GM10266 (cell line): ENCODE measurements around the gene SMARCA4.

Source experiments
- DNase-seq: peaks from one replicate; pipeline ENCODE4 v3.0.0; 2012; ENCODE audit errors: extremely low spot score
- TF ChIP-seq, protein P1 (sequence below): IDR thresholded peaks from 2 replicates; pipeline ENCODE4 v1.5.1; 2012; ENCODE audit warnings: mild to moderate bottlenecking, low read depth; ENCODE audit not compliant: control insufficient read depth, insufficient read depth; ENCODE audit errors: missing control alignments

Gene SMARCA4

DNA sequence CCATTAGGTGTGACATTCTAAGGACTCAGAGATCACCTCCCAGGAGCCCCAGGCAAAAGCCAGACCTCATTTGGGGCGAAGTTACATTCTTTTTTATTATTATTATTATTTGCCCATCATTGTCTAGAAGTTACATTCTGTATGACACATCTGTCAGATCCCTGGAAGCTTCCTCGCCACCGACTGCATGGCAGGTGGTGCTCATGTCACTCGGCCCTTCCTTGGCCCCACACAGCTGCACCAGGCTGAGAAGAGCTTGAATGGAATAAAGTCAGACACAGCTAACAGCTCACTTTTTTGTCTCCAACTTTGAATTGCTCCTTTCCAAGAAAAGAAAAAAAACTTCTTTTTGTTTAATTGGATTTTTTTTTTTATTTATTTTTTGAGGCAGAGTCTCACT, 87.0 kb downstream of the SMARCA4 start:
- TF ChIP-seq, protein P1, sequence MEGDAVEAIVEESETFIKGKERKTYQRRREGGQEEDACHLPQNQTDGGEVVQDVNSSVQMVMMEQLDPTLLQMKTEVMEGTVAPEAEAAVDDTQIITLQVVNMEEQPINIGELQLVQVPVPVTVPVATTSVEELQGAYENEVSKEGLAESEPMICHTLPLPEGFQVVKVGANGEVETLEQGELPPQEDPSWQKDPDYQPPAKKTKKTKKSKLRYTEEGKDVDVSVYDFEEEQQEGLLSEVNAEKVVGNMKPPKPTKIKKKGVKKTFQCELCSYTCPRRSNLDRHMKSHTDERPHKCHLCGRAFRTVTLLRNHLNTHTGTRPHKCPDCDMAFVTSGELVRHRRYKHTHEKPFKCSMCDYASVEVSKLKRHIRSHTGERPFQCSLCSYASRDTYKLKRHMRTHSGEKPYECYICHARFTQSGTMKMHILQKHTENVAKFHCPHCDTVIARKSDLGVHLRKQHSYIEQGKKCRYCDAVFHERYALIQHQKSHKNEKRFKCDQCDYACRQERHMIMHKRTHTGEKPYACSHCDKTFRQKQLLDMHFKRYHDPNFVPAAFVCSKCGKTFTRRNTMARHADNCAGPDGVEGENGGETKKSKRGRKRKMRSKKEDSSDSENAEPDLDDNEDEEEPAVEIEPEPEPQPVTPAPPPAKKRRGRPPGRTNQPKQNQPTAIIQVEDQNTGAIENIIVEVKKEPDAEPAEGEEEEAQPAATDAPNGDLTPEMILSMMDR: no peak
- no peak for DNase-seq

- no peak for DNase-seq
- TF ChIP-seq, protein P1: no peak
These were observed 89.7 kb downstream of the SMARCA4 start for GRCh38 chr19:11050323-11051114.

- DNase-seq: no peak
- TF ChIP-seq, protein P1: no peak
These were observed 93.0 kb downstream of the SMARCA4 start for GRCh38 chr19:11053817-11054195.

- DNase-seq: no peak
- TF ChIP-seq, protein P1: no peak
These were observed 93.4 kb downstream of the SMARCA4 start for GRCh38 chr19:11054200-11054599.

GRCh38 chr19:11054628-11055027, 93.8 kb downstream of the SMARCA4 start:
- DNase-seq: no peak
- TF ChIP-seq, protein P1: no peak

DNA sequence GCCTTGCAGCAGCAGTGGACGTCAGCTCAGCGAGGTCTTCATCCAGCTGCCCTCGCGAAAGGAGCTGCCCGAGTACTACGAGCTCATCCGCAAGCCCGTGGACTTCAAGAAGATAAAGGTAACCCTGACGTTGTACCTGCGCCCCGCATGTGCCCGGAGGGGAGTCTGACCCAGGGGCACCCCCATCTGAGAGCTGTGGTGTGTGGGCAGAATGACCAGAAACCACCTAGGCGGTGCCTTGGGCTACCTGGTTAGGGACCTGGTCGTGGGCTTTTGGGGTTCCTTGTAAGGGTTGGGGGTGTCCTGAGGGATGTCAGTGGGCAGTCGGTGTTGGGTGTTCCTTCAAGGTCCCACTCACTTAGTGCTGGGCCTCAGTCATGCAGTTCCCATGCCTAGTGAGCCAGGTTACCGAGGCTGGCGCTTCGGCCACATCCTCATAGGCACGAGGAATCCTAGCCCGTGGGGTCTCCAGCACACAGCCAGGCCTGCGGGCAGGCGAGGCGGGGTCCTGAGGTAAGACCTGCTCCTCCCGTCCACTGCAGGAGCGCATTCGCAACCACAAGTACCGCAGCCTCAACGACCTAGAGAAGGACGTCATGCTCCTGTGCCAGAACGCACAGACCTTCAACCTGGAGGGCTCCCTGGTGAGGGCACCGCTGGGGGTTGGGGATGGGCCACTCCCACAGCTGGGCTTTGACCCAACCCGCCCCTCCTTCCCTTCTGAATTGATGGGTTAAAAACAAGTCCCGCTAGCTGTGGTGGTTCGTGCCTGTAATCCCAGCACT, 97.6 kb downstream of the SMARCA4 start:
- DNase-seq: no peak
- TF ChIP-seq, protein P1: no peak
